Measurements from ENCODE around the gene CYP24A1.

- TF ChIP-seq CTCF (IDR thresholded peaks at IDR 0.05), result no peak
- TF ChIP-seq EZH2 (IDR thresholded peaks at IDR 0.05), result no peak
Measured at GRCh38 chr20:54163402-54163801, 10.4 kb downstream of the CYP24A1 start.

Measured in neural progenitor cell (in vitro differentiated cells).